ENCODE measurements around the gene PRR15L.
"Not testable (repeated sequence)": the region's sequence is repeated elsewhere in the genome, so short reads cannot be mapped to it uniquely, and the experiment has no call there.

PRR15L gene

DNA sequence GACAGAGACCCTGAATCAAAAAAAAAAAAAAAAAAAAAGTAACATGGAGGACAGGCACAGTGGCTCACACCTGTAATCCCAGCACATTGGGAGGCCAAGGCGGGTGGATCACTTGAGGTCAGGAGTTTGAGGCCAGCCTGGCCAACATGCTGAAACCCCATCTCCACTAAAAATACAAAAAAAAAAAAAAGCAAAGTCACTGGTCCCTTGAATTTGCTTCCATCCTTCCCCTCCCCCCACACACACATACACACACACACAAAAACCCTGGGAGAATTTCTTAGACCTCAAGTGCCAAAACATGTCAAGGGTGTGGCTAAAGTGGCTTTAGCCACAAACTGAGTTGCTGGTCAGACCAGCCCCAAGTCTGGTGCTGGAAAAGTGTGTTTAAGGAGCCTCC is 30.8 kb upstream of the PRR15L start:
- not testable (repeated sequence) for DNase-seq (ENCODE audit: low read depth in 3 of 3)

DNA sequence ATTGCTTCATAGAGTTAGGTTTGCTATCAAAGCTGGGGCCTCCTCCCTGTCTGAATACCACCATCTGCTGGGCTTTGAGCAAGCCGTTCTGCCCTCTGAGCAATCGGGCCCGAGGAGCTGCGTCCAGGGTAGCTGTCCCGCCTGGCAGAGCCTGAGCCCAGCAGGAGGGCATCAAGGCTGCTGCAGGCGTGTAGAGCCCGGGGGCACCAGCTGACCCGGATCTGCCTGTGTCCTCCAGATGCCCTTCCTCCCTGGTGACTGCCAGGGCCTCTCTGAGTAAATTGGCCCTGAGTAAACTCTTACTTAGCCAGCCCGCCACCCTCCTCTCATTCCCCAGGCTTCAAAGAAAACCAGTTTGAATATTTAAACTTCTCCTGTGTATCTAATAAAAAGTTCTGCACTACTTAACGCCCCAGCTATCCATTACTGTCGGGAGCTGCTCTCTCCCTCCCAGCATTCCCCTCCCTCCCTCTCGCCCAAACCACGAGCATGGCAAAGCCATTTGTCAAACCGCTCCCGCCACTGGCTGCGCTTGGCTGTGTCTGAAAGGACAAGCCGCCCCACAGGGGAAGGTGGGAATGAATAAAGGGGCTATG is 29.7 kb upstream of the PRR15L start:
- DNase-seq (ENCODE audit: low read depth in 3 of 3): no peak

DNA sequence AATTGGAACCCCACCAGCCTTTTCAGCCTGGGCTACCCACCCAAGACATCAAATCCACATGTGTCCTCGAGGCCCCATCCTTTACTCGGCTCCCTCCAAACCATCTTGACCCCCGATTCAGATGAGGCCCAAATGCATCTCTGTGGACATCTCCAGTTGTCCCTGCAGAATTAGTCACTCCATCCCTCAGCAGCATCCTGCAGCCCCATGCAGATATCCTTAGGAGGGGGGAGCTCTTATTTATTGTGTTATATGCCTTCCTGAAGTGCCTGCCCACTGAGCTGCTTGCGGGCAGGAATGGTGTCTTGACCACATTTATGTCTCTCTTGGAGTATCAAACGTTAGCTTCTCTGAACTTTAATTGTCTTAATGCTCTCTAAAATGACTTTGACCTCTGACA is 28.8 kb upstream of the PRR15L start:
- no peak for DNase-seq (ENCODE audit: low read depth in 3 of 3)

DNA sequence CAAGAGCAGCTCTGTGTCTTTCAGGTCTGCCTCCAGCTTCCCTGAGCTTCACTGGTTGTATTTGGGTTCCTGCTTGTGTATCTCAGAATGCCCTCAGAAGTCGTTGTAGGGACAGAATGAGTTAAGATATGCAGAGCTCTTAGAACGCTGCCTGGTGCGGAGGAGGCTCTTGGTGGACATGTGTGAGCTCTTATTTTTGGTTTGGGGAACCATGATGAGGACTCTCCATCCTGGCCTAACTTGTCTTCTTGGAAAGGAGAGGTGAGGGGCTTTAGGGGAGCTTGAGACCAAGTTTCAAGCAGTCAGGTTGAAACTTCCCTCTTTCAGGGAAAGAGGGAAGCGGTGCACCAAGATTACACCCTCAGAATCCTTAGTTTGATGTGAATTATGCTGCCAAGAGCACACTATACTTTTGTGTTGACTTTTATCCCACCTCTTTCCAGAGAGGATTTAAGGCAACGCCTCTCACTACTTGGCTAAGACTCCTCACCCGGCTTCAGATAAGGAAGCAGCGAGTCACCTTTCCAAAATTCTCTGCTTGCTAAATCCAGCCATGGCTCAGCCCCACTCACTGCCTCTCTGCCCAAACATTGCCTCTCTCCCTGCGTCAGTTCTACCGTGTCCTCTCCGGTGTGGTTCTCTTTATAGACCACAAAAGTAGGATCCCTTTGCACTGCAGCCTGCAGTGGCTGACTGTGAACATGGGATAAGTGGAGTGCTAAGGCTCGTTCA is 26.0 kb upstream of the PRR15L start:
- DNase-seq (ENCODE audit: low read depth in 3 of 3): no peak

DNA sequence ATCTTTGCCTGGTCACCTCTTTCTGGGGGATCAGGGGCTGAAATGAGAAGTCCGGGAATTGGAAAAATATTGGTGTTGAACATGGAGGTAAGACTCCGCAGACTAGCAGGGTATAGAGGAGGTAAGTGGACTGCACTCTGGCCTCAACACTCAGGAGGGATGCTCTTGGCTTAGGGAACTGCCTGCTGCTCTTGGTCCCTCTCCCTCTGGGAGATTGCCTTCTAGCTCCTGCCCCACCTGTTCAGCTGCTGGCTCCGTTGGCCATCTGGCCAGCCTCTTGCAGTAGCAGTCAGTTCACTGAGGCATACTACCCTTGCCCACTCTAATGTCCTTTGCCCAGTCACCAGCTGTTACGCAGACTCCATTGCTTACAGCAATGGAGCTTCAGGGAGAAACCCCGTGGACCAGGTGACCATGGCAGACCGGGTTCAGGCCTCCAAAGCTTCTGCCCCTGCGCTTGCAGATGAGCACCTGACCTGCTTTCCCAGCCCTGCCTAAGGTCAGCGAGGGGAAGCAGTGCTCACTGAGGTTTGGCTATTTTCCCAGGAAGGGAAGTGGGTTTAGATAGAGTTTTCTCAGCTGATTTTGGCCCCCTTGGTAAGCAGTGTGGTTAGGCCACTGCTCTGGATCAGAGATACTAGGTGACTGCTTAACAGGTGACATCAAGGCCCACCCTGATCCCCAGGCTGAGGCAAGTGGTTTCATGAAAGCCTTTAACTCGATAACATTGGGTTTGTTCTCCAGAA is 25.1 kb upstream of the PRR15L start:
- no peak for DNase-seq (ENCODE audit: low read depth in 3 of 3)

DNA sequence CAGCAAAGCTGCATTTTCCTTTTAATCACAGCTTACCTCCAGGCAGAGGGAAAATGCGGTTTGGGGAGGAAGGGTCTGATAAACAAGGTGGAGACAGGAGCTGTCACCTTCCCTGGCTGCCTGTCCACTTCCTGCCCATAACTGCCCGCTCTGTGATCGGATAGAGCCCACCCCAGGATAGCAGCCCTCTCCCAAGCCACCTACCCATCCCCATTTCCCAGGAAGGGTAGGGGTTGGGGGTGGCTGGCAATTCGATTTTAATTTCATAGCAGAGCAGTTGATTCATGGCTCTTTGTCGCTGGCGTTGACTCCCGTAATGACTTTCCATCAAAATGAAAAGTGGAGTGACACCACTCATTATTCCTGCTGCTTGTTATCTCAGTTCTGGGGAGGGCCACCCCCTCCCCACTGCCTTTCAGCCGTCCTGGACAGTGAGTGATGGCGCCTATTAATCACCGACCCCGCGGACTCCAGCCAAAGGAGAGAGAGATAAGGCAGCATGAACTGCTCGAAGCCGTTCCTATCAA is 24.5 kb upstream of the PRR15L start:
- no peak for DNase-seq (ENCODE audit: low read depth in 3 of 3)

DNA sequence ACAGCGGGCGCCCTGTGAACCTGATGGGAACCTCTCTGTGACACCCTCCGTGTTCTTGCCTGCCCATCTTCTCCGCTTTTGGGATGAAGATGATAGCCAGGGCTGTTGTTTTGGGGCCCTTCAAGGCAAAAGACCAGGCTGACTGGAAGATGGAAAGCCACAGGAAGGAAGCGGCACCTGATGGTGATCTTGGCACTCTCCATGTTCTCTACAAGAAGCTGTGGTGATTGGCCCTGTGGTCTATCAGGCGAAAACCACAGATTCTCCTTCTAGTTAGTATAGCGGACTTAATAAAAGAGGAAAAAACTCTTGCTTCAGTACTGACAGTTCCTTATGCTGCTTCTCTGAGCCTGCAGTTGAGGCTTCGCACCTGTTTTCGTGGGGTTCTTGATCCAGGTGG is 23.8 kb upstream of the PRR15L start:
- DNase-seq (ENCODE audit: low read depth in 3 of 3): no peak

DNA sequence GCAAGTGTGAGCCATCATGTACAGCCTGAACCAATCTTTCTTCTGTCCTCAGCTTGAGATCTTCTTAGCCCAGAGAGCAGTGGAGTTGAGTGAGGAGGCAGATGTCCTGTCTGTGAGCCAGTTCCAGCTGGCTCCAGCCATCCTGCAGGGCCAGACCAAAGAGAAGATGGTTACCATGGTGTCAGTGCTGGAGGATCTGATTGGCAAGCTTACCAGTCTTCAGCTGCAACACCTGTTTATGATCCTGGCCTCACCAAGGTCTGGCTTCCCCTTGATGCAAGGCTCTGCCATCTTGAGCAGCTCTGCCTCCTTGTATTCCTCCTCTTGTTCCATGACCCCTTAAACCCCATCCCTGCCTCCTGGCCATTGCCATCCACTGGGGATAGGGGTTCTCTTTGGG is 22.9 kb upstream of the PRR15L start:
- no peak for DNase-seq (ENCODE audit: low read depth in 3 of 3)

DNA sequence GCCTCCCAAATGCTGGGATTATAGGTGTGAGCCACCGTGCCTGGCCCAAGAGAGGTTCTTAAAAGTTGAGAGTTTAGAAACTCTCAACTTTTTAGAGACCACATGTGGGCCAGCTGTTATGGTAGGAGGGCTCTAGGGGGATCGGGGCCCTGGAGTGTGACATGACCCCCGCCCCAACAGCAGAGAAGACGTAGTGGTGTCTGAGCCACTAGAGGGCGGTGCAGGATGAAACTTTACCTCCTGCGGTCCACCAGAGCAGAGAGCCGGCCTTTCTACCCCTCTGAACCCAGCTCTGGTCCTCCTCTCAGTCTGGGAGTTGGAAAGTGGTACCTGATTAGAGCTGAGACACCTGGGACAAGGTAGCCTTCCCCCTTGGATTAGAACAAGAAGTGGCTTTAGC is 20.6 kb upstream of the PRR15L start:
- DNase-seq (ENCODE audit: low read depth in 3 of 3): peak in 2 of 3 donors; percentile 17 to 45

DNA sequence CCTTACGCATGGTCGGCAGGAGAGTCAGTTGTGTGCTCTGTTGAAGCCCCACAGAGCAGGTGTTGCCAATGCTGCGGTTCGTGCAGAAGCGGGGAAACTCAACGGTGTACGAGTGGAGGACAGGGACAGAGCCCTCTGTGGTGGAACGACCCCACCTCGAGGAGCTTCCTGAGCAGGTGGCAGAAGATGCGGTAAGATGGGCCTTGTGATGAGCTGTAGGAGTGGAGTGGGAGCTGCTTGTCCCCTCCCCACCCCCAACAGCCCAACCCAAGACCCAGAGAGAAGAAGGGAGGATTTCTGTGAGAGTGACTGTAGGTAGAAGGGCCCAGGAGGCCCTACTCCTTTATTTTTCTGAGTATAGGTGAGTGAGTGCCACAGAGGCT is 18.1 kb upstream of the PRR15L start:
- DNase-seq (ENCODE audit: low read depth in 3 of 3): no peak

DNA sequence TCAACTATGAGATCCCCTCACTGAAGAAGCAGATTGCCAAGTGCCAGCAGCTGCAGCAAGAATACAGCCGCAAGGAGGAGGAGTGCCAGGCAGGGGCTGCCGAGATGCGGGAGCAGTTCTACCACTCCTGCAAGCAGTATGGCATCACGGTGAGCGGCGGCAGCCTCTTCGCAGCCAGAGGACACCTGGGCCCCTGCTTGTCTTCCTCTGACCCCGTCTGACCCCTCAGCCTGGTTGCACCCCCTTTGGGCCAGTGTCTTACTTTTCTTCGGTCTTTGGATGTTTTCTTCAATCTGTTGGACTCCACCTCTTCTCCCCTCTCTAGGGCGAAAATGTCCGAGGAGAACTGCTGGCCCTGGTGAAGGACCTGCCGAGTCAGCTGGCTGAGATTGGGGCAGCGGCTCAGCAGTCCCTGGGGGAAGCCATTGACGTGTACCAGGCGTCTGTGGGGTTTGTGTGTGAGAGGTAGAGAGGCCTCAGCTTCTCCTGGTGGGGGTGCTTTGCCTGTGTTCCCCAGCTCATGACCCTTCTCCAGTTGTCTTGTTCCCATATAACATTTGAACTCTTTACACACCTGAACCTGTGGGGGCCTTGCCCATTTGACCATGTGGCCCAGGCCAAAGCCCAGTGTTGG is 17.6 kb upstream of the PRR15L start:
- DNase-seq (ENCODE audit: low read depth in 3 of 3): no peak

DNA sequence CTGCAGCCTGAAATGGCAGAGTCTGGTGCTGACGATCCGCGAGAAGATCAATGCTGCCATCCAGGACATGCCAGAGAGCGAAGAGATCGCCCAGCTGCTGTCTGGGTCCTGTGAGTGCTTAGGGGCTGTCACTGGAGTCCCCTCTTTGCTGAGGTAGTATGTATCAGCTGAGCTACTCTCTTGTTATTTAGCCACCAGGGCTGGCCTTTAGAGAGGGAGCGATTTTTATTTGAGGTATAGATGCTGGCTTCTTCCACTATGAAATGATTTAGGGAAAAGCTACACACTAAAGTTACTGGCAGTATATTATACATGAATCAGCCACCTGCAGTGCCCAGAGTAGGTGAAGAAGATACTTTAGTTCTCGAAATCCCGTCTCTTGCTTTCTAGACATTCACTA is 15.9 kb upstream of the PRR15L start:
- no peak for DNase-seq (ENCODE audit: low read depth in 3 of 3)

DNA sequence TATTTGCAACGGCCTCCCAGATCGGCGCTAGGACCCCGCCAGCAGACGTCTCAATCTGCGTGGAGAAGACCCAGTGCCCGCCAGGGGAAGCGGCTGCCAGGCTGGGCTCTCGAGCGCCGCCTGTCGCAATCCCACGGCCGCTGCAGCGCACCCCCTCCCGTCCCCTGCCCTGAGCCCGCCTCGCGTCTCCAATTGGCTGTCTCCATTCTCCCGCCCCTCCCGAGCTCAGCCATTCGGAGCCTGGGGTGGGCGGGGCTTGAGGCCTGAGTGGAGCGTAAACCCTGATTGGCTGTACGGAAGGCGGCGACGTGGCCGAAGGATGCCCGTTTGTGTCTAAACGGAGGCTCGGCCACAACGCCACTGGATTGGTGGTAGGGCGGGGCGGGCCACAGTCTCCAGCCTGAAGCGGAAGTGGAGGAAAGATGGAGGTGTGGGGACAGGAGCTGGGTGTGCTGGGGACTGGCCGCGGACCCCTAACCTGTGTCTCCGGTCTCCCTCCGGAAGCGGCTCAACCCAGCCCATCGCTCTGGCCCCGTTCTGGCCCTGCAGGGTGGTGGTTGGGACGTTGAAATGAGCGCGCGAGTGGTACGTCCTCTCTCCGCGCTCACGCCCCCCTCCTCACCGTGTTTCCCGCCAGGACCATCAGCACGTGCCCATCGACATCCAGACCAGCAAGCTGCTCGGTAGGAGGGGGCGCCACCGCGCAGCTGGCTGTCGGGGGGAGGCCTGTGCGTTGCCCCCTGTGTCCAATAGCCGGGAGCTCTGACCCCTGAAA is 13.2 kb upstream of the PRR15L start, which contains the start of gene CDK5RAP3:
TSS of gene CDK5RAP3 (plus strand) at position 389 of the 775 bp plus-strand sequence. CDS start at position 423, 34 bp downstream.
- DNase-seq (ENCODE audit: low read depth in 3 of 3): peak; percentile 100

DNA sequence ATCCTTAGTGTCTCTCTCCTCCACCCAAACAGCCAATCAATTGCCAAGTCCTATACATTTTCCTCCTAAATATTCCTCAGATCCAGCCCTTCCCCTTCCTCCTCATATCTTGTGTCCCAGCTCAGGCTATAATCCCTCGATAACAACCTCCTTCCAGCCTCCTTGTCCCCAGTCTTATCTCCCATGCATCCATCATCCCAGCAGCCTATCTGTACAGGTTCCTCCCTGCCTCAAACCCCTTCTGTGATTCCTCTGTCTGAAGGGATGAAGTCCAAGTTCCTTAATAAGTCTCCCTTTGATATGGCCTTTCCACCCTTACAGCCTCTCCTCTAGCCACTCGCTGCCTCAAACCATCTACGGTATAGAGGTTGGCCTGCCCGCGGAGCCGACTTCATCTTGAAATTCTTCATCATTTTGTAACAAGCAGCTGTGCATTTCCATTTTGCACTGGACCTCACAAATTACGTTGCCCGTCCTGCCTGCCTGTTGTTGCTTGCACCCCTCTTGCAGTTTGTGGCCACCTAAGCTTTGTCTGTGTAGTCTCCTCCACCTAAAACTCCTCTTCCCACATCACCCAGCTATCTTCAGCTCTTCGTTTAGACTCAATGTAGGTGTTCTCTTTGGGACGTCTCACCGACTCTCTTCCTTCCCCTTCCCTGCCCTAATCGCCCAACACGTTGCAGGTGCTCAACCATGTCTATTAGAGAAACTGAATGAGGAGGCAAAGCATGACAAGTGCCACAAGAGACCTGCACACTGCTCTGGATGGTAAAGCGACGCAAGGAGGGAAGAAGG is 12.4 kb upstream of the PRR15L start:
- no peak for DNase-seq (ENCODE audit: low read depth in 3 of 3)

DNA sequence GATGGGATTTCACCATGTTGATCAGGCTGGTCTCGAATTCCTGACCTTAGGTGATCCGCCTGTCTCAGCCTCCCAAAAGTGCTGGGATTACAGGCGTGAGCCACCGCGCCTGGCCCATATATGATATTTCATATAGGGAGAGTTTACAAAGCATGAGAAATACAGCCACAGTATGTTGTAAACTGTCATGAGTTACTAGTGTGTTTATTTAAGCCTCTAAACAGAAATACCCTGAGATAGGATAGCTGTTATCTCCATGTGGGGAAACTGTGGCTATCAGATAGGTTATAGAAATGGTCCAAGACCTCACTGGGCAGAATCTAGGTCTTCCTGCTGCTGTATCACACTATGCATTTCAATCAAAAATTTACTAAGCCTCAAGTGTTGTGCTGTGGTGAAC is 11.2 kb upstream of the PRR15L start:
- no peak for DNase-seq (ENCODE audit: low read depth in 3 of 3)

DNA sequence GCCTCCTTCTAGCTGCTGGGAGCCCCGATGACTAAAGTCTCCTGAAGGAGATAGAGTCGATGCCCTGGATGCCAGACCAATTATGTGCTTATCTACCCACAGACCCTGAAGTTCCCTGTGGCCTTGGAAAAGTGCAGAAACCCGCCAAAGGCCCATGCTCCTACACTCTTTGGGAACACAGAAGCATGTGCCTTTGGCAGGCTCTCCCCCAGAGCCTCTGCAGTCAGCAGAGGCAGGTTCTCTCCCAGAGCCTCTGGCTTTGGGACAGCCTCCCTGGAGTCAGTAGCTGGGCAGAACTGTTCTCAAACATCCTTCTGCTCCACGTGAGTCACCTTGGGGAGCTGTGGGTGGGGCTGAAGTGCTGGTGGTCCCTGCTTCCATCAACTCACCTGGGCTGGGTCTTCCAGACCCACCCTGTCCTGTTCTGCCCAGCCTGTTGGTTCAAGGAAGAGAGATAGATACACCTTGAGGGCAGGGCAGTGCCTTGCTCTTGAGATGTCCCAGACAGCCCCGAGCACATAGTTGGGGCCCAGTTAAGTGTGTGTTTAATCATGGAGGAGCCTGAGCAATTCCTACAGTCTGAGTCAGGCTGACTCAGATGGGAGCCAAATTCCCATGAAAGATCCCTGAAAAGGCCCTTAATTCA is 10.0 kb upstream of the PRR15L start:
- no peak for DNase-seq (ENCODE audit: low read depth in 3 of 3)

DNA sequence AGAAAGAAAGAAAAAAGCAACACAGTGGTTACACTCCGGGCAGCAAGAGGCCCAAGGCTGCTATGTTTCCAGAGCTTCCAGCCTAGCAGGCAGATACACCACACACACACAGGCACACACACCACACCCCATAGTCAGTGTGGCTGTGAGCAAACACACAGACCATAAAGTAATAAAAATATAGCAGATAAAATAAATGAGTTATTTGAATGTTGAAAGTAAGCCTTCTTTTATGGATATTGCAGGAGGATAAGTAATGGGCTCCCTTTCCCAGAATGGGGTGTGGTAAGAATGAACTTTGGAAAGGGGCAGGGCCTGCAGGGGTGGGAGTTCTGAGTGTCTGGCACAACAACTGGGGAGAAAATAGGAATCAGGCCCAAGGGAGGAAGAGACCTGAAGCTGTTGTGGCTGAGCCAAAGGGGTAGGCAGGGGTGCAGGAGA is 8.4 kb upstream of the PRR15L start:
- no peak for DNase-seq (ENCODE audit: low read depth in 3 of 3)

DNA sequence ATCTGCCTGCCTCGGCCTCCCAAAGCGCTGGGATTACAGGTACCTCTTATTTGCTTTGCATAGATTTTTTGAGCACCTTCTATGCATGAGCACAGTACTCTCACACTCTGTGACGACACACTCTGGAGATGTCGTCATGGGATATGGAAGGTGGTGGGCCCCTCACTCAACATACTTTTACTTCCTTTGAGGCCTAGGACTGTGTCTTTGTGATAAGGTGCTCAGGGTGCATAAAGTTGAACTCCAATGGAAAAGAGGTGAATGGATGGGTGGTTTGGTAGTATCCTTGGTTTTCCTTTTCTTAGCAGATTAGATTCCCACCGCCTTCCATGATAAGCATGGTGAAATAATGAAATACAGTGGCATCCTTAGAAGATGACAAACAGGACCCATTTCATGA is 7.2 kb upstream of the PRR15L start:
- DNase-seq (ENCODE audit: low read depth in 3 of 3): no peak

DNA sequence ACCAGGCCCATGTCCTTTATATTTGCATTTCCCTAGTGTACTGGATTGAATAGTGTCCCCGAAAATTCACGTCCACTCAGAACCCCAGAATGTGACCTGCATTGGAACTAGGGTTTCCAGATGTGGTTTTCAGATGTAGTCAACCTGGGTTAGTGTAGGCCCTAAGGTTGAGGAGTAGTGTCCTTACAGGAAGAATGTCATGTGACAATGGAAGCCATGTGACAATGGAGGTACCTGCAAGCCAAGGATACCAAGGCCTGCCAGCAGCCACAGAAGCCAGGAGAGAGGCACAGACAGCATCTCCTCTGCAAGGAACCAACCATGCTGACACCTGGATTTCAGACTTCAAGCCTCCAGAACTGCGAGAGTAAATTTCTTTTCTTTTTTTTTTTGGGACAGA is 5.2 kb upstream of the PRR15L start:
- no peak for DNase-seq (ENCODE audit: low read depth in 3 of 3)

DNA sequence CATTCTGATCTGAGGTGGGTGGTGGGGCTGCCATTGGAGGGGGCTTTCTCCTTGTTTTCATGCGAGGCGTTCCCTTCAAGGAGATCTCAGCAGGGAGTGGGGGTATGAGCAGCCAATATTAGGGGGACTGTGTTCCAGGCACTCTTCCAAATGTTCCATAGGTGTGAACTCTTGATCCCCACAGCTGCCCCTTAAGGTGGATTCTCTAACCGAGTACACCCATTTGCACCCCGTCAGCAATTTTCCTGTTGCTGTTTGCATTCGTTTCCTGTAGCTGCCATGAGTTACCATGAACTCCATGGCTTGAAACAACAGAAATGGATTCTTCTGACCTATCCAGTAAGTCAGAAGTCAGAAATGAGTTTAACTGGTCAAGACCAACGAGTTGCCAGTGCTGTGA is 3.7 kb upstream of the PRR15L start:
- DNase-seq (ENCODE audit: low read depth in 3 of 3): no peak

All from stimulated activated CD4-positive, alpha-beta T cell treated with anti-CD3 and anti-CD28 coated beads, TNF-alpha, amount 100 ng/mL, for 48 hours (primary cell).